Neural cell (in vitro differentiated cells): ENCODE data around the gene BGN. TPM values are rescaled to one million over a fixed set of nuclear protein-coding genes. Genes with fewer than 3 reads are reported as not detected.

ENCODE experiments used
- H2AFZ ChIP-seq: fragments of 200-600, 300-800 bp; sonication (generic), shearing (Covaris generic); 2 replicates; pipeline ENCODE4 v1.6.0; 2014; ENCODE audit warnings: low read depth, mild to moderate bottlenecking, antibody characterized with exemption, low read length, moderate library complexity
- H3F3A ChIP-seq: fragments of 200-600 bp; shearing (Covaris generic); 2 replicates; pipeline ENCODE4 v1.6.1; 2016; ENCODE audit warnings: mild to moderate bottlenecking, moderate library complexity, mixed read lengths, antibody characterized with exemption, low read length; ENCODE audit not compliant: insufficient read depth, poor library complexity, severe bottlenecking
- H3K27ac ChIP-seq: fragments of 200-600, 300-800 bp; sonication (generic), shearing (Covaris generic); 2 replicates; pipeline ENCODE4 v1.5.1; 2014; ENCODE audit warnings: mild to moderate bottlenecking, low read length, moderate library complexity
- H3K27me3 ChIP-seq: fragments of 300-800, 200-600 bp; sonication (generic), shearing (Covaris generic); 2 replicates; pipeline ENCODE4 v1.6.0; 2014; ENCODE audit warnings: mild to moderate bottlenecking, low read depth, low read length, moderate library complexity; ENCODE audit not compliant: insufficient read depth
- H3K36me3 ChIP-seq: fragments of 300-800, 200-600 bp; sonication (generic), shearing (Covaris generic); 2 replicates; pipeline ENCODE4 v1.5.1; 2014; ENCODE audit warnings: mild to moderate bottlenecking, antibody characterized with exemption, low read length, moderate library complexity; ENCODE audit not compliant: insufficient read depth
- H3K4me2 ChIP-seq: fragments of 300-800, 200-600 bp; sonication (generic), shearing (Covaris generic); 2 replicates; pipeline ENCODE4 v1.6.0; 2014; ENCODE audit warnings: mild to moderate bottlenecking, low read length
- H3K4me3 ChIP-seq: fragments of 300-800, 200-600 bp; sonication (generic), shearing (Covaris generic); 2 replicates; pipeline ENCODE4 v1.5.1; 2014; ENCODE audit warnings: mild to moderate bottlenecking, low read length, moderate library complexity
- H3K79me2 ChIP-seq: fragments of 200-600 bp; shearing (Covaris generic); replicated peaks from 2 replicates; pipeline ENCODE4 v1.6.0; 2014; ENCODE audit warnings: mild to moderate bottlenecking, low read length, moderate library complexity; ENCODE audit not compliant: insufficient read depth
- H3K9ac ChIP-seq: fragments of 300-800, 200-600 bp; sonication (generic), shearing (Covaris generic); 2 replicates; pipeline ENCODE4 v1.6.1; 2016; ENCODE audit warnings: mild to moderate bottlenecking, low read length, mixed read lengths
- H3K9me2 ChIP-seq: fragments of 200-600 bp; shearing (Covaris generic); 2 replicates; pipeline ENCODE4 v1.6.1; 2016; ENCODE audit warnings: mild to moderate bottlenecking, low read length, mixed read lengths; ENCODE audit not compliant: insufficient read depth
- H3K9me3 ChIP-seq: fragments of 200-600, 300-800 bp; sonication (generic), shearing (Covaris generic); 2 replicates; pipeline ENCODE4 v1.6.1; 2016; ENCODE audit warnings: mild to moderate bottlenecking, mixed run types, low read length, moderate library complexity, mixed read lengths
- H4K20me1 ChIP-seq: fragments of 200-600 bp; shearing (Covaris generic); 2 replicates; pipeline ENCODE4 v1.6.1; 2016; ENCODE audit warnings: mild to moderate bottlenecking, mixed run types; ENCODE audit not compliant: insufficient read depth
- EP300 ChIP-seq: fragments of 450-650 bp; conservative IDR thresholded peaks from 2 replicates; pipeline ENCODE4 v1.6.1; 2014; ENCODE audit warnings: antibody characterized with exemption, mild to moderate bottlenecking, moderate library complexity; ENCODE audit not compliant: poor library complexity, severe bottlenecking
- EZH2 ChIP-seq: fragments of 200-600, 300-800 bp; shearing (Covaris generic), sonication (generic); IDR thresholded peaks from 2 replicates; pipeline ENCODE4 v1.6.1; 2014; ENCODE audit warnings: antibody characterized with exemption, low read length, borderline replicate concordance, mild to moderate bottlenecking; ENCODE audit not compliant: insufficient read depth, poor library complexity, severe bottlenecking
- MXI1 ChIP-seq: fragments of 450-650 bp; conservative IDR thresholded peaks from 2 replicates; pipeline ENCODE4 v1.6.1; 2014; ENCODE audit warnings: antibody characterized with exemption, mild to moderate bottlenecking; ENCODE audit not compliant: poor library complexity, severe bottlenecking
- POLR2AphosphoS5 ChIP-seq: IDR thresholded peaks from 2 replicates; pipeline ENCODE4 v1.6.1; 2012
- RAD21 ChIP-seq: fragments of 450-650 bp; conservative IDR thresholded peaks from 2 replicates; pipeline ENCODE4 v1.6.1; 2014; ENCODE audit warnings: antibody characterized with exemption, mild to moderate bottlenecking, moderate library complexity
- SMC3 ChIP-seq: fragments of 450-650 bp; conservative IDR thresholded peaks from 2 replicates; pipeline ENCODE4 v1.6.1; 2014; ENCODE audit warnings: antibody characterized with exemption, mild to moderate bottlenecking, moderate library complexity; ENCODE audit not compliant: poor library complexity
- TAF1 ChIP-seq: IDR thresholded peaks from 2 replicates; pipeline ENCODE4 v1.6.1; 2012; ENCODE audit warnings: low read depth
- polyA plus RNA-seq: library from polyadenylated mRNA; depleted of rRNA; stranded (reverse); fragments of >200 nt; gene quantifications from 2 replicates; pipeline ENCODE4 v1.2.3, GENCODE V29; 2014
- TF ChIP-seq, protein P1 (sequence below): fragments of 450-650 bp; IDR thresholded peaks from 2 replicates; pipeline ENCODE4 v1.5.1; 2014; ENCODE audit warnings: antibody characterized with exemption, mild to moderate bottlenecking, moderate library complexity; ENCODE audit not compliant: poor library complexity, severe bottlenecking
- TF ChIP-seq, protein P2 (sequence below): IDR thresholded peaks from 2 replicates; pipeline ENCODE4 v1.6.1; 2012; ENCODE audit warnings: borderline replicate concordance

The BGN gene
- polyA plus RNA-seq, 1 donor from 2014 or later: not detected

DNA sequence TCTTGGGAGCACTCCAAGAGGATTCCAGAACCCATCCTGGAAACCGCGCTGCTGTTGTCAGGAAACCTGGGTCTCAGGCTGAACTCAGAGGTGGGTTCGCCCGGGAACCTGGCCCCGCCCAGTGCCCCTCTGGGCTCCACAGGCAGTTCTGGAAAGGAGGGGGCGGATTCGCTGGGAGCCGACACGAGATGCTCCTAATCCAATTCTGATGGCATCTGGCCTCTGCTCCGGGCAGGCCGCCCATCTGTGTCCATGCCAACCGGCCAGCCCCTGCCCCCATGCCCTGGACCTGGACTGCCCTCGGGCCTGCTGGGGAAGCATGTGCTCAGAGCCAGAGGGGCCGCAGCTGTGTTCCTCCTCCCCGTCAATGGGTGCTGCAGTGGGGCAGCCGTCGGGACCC is 43.6 kb downstream of the BGN start:
- no peak overlapping the region for H3K4me3 ChIP-seq

GRCh38 chrX:153539171-153539978 is 44.6 kb downstream of the BGN start:
- H3F3A ChIP-seq: no peaks in the 10 kb centered on the region
- no peaks in the 10 kb centered on the region for H3K36me3 ChIP-seq
- no peak overlapping the region for H2AFZ ChIP-seq
- no peak overlapping the region for H3K9ac ChIP-seq
- H3K9me3 ChIP-seq: no peaks in the 10 kb centered on the region
- no peak for TF ChIP-seq EZH2
- TF ChIP-seq SMC3: peak; percentile 71
- TF ChIP-seq RAD21: peak; percentile 61
- TF ChIP-seq, protein P1, sequence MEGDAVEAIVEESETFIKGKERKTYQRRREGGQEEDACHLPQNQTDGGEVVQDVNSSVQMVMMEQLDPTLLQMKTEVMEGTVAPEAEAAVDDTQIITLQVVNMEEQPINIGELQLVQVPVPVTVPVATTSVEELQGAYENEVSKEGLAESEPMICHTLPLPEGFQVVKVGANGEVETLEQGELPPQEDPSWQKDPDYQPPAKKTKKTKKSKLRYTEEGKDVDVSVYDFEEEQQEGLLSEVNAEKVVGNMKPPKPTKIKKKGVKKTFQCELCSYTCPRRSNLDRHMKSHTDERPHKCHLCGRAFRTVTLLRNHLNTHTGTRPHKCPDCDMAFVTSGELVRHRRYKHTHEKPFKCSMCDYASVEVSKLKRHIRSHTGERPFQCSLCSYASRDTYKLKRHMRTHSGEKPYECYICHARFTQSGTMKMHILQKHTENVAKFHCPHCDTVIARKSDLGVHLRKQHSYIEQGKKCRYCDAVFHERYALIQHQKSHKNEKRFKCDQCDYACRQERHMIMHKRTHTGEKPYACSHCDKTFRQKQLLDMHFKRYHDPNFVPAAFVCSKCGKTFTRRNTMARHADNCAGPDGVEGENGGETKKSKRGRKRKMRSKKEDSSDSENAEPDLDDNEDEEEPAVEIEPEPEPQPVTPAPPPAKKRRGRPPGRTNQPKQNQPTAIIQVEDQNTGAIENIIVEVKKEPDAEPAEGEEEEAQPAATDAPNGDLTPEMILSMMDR: peak; percentile 70
- no peak overlapping the region for H3K4me2 ChIP-seq
- H3K79me2 ChIP-seq: no peaks in the 10 kb centered on the region
- H3K9me2 ChIP-seq: no peaks in the 10 kb centered on the region
- no peak overlapping the region for H3K27ac ChIP-seq
- H3K27me3 ChIP-seq: no peaks in the 10 kb centered on the region
- H4K20me1 ChIP-seq: no peaks in the 10 kb centered on the region
- H3K4me3 ChIP-seq: no peak overlapping the region

More for the DNA sequence above, 43.6 kb downstream of the BGN start:
- Histone ChIP-seq H3K79me2 (no peaks in the 10 kb centered on the region), H3K9me3 (no peaks in the 10 kb centered on the region), H3K4me2 (no peak overlapping the region), H3F3A (no peaks in the 10 kb centered on the region), H3K9me2 (no peaks in the 10 kb centered on the region), H3K27me3 (no peaks in the 10 kb centered on the region), H3K9ac (no peak overlapping the region), H3K36me3 (no peaks in the 10 kb centered on the region), H2AFZ (no peak overlapping the region), H4K20me1 (no peaks in the 10 kb centered on the region), H3K27ac (no peak overlapping the region)
- TF ChIP-seq MXI1: no peak
- no peak for TF ChIP-seq EZH2
- TF ChIP-seq POLR2AphosphoS5: no peak
- no peak for TF ChIP-seq EP300
- TF ChIP-seq TAF1: no peak
- no peak for TF ChIP-seq RAD21
- TF ChIP-seq, protein P2, sequence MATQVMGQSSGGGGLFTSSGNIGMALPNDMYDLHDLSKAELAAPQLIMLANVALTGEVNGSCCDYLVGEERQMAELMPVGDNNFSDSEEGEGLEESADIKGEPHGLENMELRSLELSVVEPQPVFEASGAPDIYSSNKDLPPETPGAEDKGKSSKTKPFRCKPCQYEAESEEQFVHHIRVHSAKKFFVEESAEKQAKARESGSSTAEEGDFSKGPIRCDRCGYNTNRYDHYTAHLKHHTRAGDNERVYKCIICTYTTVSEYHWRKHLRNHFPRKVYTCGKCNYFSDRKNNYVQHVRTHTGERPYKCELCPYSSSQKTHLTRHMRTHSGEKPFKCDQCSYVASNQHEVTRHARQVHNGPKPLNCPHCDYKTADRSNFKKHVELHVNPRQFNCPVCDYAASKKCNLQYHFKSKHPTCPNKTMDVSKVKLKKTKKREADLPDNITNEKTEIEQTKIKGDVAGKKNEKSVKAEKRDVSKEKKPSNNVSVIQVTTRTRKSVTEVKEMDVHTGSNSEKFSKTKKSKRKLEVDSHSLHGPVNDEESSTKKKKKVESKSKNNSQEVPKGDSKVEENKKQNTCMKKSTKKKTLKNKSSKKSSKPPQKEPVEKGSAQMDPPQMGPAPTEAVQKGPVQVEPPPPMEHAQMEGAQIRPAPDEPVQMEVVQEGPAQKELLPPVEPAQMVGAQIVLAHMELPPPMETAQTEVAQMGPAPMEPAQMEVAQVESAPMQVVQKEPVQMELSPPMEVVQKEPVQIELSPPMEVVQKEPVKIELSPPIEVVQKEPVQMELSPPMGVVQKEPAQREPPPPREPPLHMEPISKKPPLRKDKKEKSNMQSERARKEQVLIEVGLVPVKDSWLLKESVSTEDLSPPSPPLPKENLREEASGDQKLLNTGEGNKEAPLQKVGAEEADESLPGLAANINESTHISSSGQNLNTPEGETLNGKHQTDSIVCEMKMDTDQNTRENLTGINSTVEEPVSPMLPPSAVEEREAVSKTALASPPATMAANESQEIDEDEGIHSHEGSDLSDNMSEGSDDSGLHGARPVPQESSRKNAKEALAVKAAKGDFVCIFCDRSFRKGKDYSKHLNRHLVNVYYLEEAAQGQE: no peak
- TF ChIP-seq, protein P1: no peak
- TF ChIP-seq SMC3: no peak
